ENCODE data around the gene NPY.

NPY gene

GRCh38 chr7:24316340-24316739 lies 32.4 kb downstream of the NPY start:
- no peak for DNase-seq

DNA sequence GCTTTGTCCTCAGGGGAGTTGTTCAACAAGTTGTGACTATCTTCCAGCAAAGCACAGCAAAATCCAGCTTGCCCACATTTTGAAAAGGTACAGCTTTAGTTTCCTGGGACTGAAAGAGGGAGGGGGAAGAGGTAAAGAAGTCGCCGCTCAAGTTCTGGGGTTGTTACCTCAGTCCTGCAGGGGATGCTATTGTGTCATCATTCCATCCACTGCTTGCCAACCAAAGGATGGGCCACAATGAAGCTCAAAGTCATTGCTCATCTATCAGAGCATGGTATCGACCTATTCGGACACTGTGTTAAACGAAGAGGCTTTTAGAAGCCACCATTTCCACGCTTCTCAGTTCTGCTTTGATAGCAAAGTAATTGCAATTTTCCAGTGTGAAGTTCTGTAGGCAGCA lies 34.3 kb downstream of the NPY start:
- DNase-seq, result no peak

DNA sequence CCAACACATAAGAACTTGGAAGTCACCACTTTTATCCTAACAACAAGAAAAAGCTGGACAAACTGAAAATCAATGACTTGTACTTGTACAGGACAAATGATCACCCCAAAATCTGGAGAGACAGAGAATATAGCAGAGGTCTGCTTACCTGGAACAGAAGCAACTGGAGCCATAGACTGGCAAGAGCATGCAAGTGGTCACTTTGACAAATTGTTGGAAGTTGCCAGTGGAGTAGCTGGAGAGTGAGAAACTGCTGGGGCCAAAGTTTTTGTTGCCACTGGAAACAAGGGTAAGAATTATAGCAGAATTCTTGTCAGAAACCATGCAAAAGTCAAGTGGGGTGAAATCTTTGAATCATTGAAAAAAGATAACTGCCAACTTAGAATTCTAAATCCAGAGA lies 35.2 kb downstream of the NPY start:
- DNase-seq, result no peak

DNA sequence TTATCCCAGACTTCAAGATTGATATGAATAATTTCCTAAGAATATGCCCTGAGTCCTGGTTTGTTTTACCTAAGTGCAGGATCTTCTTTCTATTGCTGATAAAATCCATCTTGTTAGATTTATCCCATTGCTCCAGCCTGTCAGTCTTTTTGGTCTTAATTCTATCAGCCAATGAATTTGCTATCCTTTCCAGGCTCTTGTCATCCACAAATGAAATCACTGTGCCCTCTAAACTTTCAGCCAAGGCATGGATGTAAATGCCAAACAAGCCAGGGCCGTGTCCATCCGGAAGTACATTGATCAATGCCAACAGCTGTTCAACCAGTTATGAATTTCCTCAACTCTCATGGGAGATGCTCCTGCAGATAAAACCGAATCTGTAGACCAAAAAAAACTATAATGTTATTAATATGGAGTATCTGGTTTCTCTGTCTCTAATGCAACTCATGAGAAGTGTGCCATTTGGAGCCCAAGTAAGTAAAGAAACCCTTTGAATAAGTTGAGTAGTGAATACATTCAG lies 40.0 kb downstream of the NPY start:
- DNase-seq, result no peak

GRCh38 chr7:24325708-24326107 lies 41.7 kb downstream of the NPY start:
- no peak for DNase-seq

DNA sequence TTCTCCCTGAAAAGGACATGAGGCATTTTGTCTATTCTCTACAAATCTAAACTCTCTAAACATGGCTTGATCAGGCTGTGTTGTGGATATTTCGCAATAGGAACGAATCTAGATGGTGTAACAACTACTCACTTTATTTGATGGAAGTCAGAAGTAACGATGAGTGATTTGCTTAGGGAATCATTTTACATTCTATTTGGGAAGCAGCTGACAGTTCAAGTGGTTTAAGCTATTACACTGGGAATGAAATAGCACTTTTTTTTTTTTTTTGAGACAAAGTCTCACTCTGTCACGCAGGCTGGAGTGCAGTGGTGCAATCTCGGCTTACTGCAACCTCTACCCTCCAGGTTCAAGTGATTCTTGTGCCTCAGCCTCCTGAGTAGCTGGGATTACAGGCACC lies 44.1 kb downstream of the NPY start:
- no peak for DNase-seq

DNA sequence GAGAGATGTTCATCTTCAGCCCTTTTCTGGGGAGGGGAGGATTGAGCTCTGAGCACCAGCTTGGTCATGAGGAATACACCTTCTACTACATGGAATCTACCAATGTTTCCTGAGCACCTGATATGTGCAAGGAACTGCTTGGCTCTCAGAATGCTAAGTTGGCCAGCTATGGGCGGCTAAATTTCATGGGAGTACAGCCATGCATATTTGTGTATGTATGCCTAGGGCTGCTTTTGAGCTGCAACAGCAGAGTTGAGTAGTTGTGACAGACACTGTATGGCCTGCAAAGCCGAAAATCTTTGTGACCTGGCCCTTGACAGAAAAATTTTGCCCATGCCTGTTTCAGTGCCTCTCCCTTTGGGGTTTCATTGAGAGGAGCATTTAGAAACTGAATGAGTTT lies 44.9 kb downstream of the NPY start:
- DNase-seq, result no peak

GRCh38 chr7:24334012-24334411 lies 50.0 kb downstream of the NPY start:
- no peak for DNase-seq

- no peak for DNase-seq
Measured at GRCh38 chr7:24334627-24335026, 50.6 kb downstream of the NPY start.

DNA sequence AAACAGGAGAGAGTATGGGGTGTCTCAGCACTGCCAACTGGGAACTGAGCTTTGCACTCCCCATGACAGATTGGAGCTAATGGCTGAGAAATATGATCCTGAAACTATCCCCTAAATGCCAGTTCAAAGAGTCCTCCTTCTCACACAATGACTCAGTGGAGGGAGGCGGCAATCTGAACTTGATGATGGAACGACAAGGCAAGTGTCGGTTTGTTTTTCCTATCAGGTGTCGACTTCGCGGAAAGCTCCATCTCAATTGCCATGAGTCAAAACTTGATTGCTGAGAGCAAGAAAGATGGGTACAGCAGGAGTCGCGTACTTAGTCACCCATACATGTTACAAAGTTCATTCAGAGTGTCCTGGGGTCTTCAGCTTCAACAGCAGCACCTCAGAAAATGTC lies 52.5 kb downstream of the NPY start:
- DNase-seq, result no peak

DNA sequence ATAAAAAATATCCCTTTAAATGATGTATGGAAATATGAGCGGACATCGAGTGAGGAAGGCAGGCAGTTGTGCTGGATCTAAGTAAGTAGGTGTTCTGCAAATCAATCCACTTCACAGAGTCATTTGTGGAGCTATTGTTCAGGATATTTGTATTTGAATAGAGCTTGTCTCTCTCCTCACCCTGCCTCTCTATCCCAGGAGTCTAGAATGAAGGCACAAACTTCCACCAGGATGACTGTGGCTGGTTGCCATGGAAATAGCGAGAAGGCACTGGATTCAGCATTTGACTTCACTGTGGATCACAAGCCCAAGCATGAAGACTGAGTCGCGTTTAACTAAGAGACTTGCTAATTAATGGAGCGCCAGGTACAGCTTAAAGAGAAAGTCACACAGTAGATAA lies 53.2 kb downstream of the NPY start:
- no peak for DNase-seq

DNA sequence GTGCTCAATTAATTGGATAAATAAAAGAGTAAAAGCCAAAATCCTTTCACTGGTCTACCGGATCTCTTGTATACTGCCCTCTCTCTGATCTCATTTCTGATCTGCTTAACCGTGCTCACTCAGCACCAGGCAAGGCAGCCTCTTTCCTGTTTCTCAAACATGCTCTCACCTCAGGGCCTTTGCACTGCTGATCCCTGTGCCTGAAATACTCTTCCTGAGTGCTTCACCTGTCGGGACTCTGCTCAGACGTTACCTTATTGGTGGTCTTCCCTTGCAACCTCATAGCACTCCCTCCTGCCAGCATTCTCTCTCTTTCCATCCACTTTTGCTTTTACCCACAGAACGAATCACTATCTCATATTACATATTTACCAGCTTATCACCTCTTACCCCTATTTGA lies 55.6 kb downstream of the NPY start:
- no peak for DNase-seq

DNA sequence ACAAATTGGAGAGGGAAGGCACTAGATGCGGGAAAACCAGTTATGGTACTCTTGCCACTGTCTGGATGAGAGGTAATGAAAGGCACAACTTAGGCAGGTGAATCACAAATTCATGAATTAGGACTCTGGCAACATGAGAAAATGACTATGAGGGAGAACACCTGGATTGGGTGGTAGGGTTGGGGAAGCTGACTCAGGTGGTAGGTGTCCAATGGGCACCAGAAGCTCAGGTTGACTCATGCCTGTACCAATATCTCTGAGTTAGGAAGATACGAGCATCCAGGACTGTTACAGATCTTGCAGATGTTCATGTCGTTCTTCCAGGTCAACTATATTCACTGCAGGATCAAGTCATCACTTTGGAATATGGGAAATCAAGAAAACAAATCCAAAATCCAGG lies 56.7 kb downstream of the NPY start:
- no peak for DNase-seq
